ENCODE results near the gene ATF5.

DNA sequence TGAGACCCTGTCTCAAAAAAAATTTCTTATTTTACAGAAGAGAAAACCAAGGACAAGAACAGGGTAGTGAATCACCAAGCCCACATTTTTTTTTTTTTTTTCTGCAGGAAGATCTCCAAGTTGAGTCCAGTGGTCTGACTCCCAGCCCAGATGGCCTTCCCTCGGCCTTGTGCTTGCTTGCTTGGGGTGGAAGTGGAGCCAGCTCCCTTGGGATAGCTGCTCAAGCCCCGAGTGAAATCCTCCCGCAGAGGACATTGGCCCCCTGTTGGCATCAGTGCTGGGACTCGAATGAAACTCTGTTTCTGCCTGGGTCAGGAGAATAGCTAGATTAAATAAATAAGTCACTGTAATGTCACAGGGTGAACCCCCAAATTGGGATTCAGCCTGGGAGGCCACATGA is 9.7 kb downstream of the ATF5 start:
- TF ChIP-seq, protein P1, sequence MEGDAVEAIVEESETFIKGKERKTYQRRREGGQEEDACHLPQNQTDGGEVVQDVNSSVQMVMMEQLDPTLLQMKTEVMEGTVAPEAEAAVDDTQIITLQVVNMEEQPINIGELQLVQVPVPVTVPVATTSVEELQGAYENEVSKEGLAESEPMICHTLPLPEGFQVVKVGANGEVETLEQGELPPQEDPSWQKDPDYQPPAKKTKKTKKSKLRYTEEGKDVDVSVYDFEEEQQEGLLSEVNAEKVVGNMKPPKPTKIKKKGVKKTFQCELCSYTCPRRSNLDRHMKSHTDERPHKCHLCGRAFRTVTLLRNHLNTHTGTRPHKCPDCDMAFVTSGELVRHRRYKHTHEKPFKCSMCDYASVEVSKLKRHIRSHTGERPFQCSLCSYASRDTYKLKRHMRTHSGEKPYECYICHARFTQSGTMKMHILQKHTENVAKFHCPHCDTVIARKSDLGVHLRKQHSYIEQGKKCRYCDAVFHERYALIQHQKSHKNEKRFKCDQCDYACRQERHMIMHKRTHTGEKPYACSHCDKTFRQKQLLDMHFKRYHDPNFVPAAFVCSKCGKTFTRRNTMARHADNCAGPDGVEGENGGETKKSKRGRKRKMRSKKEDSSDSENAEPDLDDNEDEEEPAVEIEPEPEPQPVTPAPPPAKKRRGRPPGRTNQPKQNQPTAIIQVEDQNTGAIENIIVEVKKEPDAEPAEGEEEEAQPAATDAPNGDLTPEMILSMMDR (conservative IDR thresholded peaks at IDR 0.05): no peak
- TF ChIP-seq EZH2 (IDR thresholded peaks at IDR 0.05; ENCODE audit: low read depth): no peak
